Effector memory CD4-positive, alpha-beta T cell (primary cell): ENCODE results near the gene MYRF.

Experiments
- DNase-seq, 3 donors: peaks; one replicate each; pipeline ENCODE4 v3.0.0-alpha.2; 2020
- H3K27ac ChIP-seq: 2 replicates; pipeline ENCODE4 v1.7.0; 2013; ENCODE audit warnings: mild to moderate bottlenecking, low read length, moderate library complexity; ENCODE audit not compliant: insufficient read depth, poor library complexity, severe bottlenecking
- H3K27me3 ChIP-seq: replicated peaks from 2 replicates; pipeline ENCODE4 v1.7.0; 2013; ENCODE audit warnings: mild to moderate bottlenecking, low read length; ENCODE audit not compliant: insufficient read depth, control insufficient read depth, poor library complexity, severe bottlenecking
- H3K36me3 ChIP-seq: 2 replicates; pipeline ENCODE4 v1.7.0; 2013; ENCODE audit warnings: mild to moderate bottlenecking, low read length, moderate library complexity; ENCODE audit not compliant: control insufficient read depth, insufficient read depth
- H3K4me1 ChIP-seq: 2 replicates; pipeline ENCODE4 v1.7.0; 2013; ENCODE audit warnings: low read length, mild to moderate bottlenecking; ENCODE audit not compliant: control insufficient read depth, insufficient read depth, poor library complexity, severe bottlenecking
- H3K4me3 ChIP-seq: 2 replicates; pipeline ENCODE4 v1.7.0; 2013; ENCODE audit warnings: low read length, low read depth, mild to moderate bottlenecking; ENCODE audit not compliant: insufficient read depth, poor library complexity, severe bottlenecking
- H3K9me3 ChIP-seq: 2 replicates; pipeline ENCODE4 v1.7.0; 2013; ENCODE audit warnings: mild to moderate bottlenecking, low read length, moderate library complexity; ENCODE audit not compliant: control insufficient read depth

MYRF gene

GRCh38 chr11:61737636-61738386, 14.6 kb upstream of the MYRF start:
- H3K4me3 ChIP-seq, result no peak overlapping the region
- H3K27me3 ChIP-seq, result no peaks in the 10 kb centered on the region
- DNase-seq, result no peak
- H3K36me3 ChIP-seq, result no peaks in the 10 kb centered on the region
- H3K27ac ChIP-seq, result no peak overlapping the region
- no peaks in the 10 kb centered on the region for H3K4me1 ChIP-seq
- H3K9me3 ChIP-seq, result no peaks in the 10 kb centered on the region

GRCh38 chr11:61738776-61739175, 13.7 kb upstream of the MYRF start:
- H3K36me3 ChIP-seq, result no peaks in the 10 kb centered on the region
- H3K9me3 ChIP-seq, result no peaks in the 10 kb centered on the region
- H3K27me3 ChIP-seq, result no peaks in the 10 kb centered on the region
- H3K27ac ChIP-seq, result no peak overlapping the region
- DNase-seq, result no peak
- no peak overlapping the region for H3K4me3 ChIP-seq
- H3K4me1 ChIP-seq, result no peaks in the 10 kb centered on the region

GRCh38 chr11:61739413-61739812, 13.0 kb upstream of the MYRF start:
- H3K36me3 ChIP-seq, result no peaks in the 10 kb centered on the region
- no peak for DNase-seq
- H3K9me3 ChIP-seq, result no peaks in the 10 kb centered on the region
- H3K4me1 ChIP-seq, result no peaks in the 10 kb centered on the region
- no peak overlapping the region for H3K4me3 ChIP-seq
- no peak overlapping the region for H3K27ac ChIP-seq
- H3K27me3 ChIP-seq, result no peaks in the 10 kb centered on the region

GRCh38 chr11:61739966-61740365, 12.5 kb upstream of the MYRF start:
- Histone ChIP-seq H3K27ac (no peak overlapping the region), H3K27me3 (no peaks in the 10 kb centered on the region), H3K4me3 (no peak overlapping the region), H3K36me3 (no peaks in the 10 kb centered on the region), H3K9me3 (no peaks in the 10 kb centered on the region), H3K4me1 (no peaks in the 10 kb centered on the region)
- DNase-seq, result no peak

GRCh38 chr11:61742391-61742790, 10.0 kb upstream of the MYRF start:
- H3K36me3 ChIP-seq, result no peaks in the 10 kb centered on the region
- no peak overlapping the region for H3K4me3 ChIP-seq
- no peak for DNase-seq
- no peaks in the 10 kb centered on the region for H3K9me3 ChIP-seq
- no peak overlapping the region for H3K27ac ChIP-seq
- H3K4me1 ChIP-seq, result no peaks in the 10 kb centered on the region
- H3K27me3 ChIP-seq, result no peaks in the 10 kb centered on the region

- Histone ChIP-seq H3K9me3 (no peaks in the 10 kb centered on the region), H3K36me3 (no peaks in the 10 kb centered on the region), H3K27me3 (peaks cover 5% of the 10 kb centered on the region), H3K27ac (no peak overlapping the region), H3K4me3 (no peak overlapping the region), H3K4me1 (no peaks in the 10 kb centered on the region)
- DNase-seq, result no peak
These were observed 8.8 kb upstream of the MYRF start for GRCh38 chr11:61743486-61744095.

GRCh38 chr11:61744181-61744580, 8.3 kb upstream of the MYRF start:
- no peaks in the 10 kb centered on the region for H3K36me3 ChIP-seq
- no peak overlapping the region for H3K27ac ChIP-seq
- no peaks in the 10 kb centered on the region for H3K4me1 ChIP-seq
- peaks cover 8% of the 10 kb centered on the region for H3K27me3 ChIP-seq
- no peaks in the 10 kb centered on the region for H3K9me3 ChIP-seq
- no peak overlapping the region for H3K4me3 ChIP-seq
- DNase-seq, result no peak

GRCh38 chr11:61744609-61745156, 7.8 kb upstream of the MYRF start:
- Histone ChIP-seq H3K36me3 (no peaks in the 10 kb centered on the region), H3K4me1 (no peaks in the 10 kb centered on the region), H3K9me3 (no peaks in the 10 kb centered on the region), H3K4me3 (no peak overlapping the region), H3K27me3 (peaks cover 8% of the 10 kb centered on the region), H3K27ac (no peak overlapping the region)
- no peak for DNase-seq

GRCh38 chr11:61745781-61746441, 6.5 kb upstream of the MYRF start:
- H3K36me3 ChIP-seq, result no peaks in the 10 kb centered on the region
- no peak overlapping the region for H3K4me3 ChIP-seq
- H3K27me3 ChIP-seq, result peaks cover 8% of the 10 kb centered on the region
- H3K27ac ChIP-seq, result no peak overlapping the region
- no peaks in the 10 kb centered on the region for H3K9me3 ChIP-seq
- DNase-seq, result no peak
- no peaks in the 10 kb centered on the region for H3K4me1 ChIP-seq
